ENCODE measurements around the gene TMEM255A.

- peak; percentile 70 to 81 for TF ChIP-seq CTCF (conservative IDR thresholded peaks at IDR 0.05 in 1 of 2, IDR thresholded peaks at IDR 0.05 in 1 of 2; ENCODE audit: low read depth in 1 of 2, low read length in 2 of 2)
- no peak for TF ChIP-seq EZH2 (IDR thresholded peaks at IDR 0.05; ENCODE audit: low read length, missing control alignments)
Observed at GRCh38 chrX:120213438-120214265, 97.6 kb downstream of the TMEM255A start.

Data from fibroblast of lung (primary cell).